Spinal cord (tissue), 10 donors: ENCODE results near the gene ANKH. TPM values are rescaled to one million over a fixed set of nuclear protein-coding genes. Genes with fewer than 3 reads are reported as not detected.
"Not testable (repeated sequence)": the region's sequence is repeated elsewhere in the genome, so short reads cannot be mapped to it uniquely, and the experiment has no call there.

Experiments
- DNase-seq, 6 donors: peaks; one replicate each; pipeline versions ENCODE4 v3.0.0 to v3.0.0-alpha.2; 2013 to 2015; ENCODE audit warnings: low spot score in 6 of 6, low read depth in 4 of 6
- H3K27ac ChIP-seq: one replicate; pipeline ENCODE4 v1.5.1; 2013; ENCODE audit warnings: low read depth, low read length, control low read depth
- H3K27me3 ChIP-seq: one replicate; pipeline ENCODE4 v1.6.1; 2013; ENCODE audit warnings: low read length; ENCODE audit not compliant: control insufficient read depth, insufficient read depth
- H3K36me3 ChIP-seq: one replicate; pipeline ENCODE4 v1.6.1; 2013; ENCODE audit warnings: low read length; ENCODE audit not compliant: control insufficient read depth, insufficient read depth
- H3K4me1 ChIP-seq: one replicate; pipeline ENCODE4 v1.6.1; 2013; ENCODE audit warnings: low read length; ENCODE audit not compliant: control insufficient read depth, insufficient read depth
- H3K4me3 ChIP-seq: one replicate; pipeline ENCODE4 v1.5.1; 2013; ENCODE audit warnings: low read depth, low read length, control low read depth
- H3K9me3 ChIP-seq: one replicate; pipeline ENCODE4 v1.6.1; 2013; ENCODE audit warnings: low read length; ENCODE audit not compliant: control insufficient read depth, insufficient read depth
- WGBS: methylation state at CpG from one replicate; pipeline ENCODE4 v1.1.5; 2013; ENCODE audit warnings: missing lambda C conversion rate; ENCODE audit not compliant: insufficient coverage; 5-methylcytosine and 5-hydroxymethylcytosine counted together
- polyA plus RNA-seq, 2 donors: library from polyadenylated mRNA; unstranded; fragments of 120-200 nt; gene quantifications; one replicate each; pipeline ENCODE4 v1.2.1, GENCODE V29; 2013; ENCODE audit not compliant: insufficient read length in 2 of 2
- total RNA-seq, 2 donors: library from RNA; depleted of rRNA in 1 of 2; stranded (reverse); fragments of 120-200 nt in 1 of 2; fragments of >200 nt in 1 of 2; gene quantifications; one replicate each; pipeline versions ENCODE4 v1.2.3 to v1.2.4, GENCODE V29; 2013 to 2014
- donor health status: healthy.

ANKH gene
- total and polyA plus RNA-seq, 4 donors: 45.2 to 73.8 (median 59.6) TPM

GRCh38 chr5:14837423-14838122 is 34.0 kb downstream of the ANKH start:
- not testable (repeated sequence) for H3K27ac ChIP-seq, H3K27me3 ChIP-seq, H3K4me1 ChIP-seq, DNase-seq, H3K9me3 ChIP-seq, H3K4me3 ChIP-seq, H3K36me3 ChIP-seq
- no CpG with 5 or more reads among the region's 7 CpGs for WGBS

DNA sequence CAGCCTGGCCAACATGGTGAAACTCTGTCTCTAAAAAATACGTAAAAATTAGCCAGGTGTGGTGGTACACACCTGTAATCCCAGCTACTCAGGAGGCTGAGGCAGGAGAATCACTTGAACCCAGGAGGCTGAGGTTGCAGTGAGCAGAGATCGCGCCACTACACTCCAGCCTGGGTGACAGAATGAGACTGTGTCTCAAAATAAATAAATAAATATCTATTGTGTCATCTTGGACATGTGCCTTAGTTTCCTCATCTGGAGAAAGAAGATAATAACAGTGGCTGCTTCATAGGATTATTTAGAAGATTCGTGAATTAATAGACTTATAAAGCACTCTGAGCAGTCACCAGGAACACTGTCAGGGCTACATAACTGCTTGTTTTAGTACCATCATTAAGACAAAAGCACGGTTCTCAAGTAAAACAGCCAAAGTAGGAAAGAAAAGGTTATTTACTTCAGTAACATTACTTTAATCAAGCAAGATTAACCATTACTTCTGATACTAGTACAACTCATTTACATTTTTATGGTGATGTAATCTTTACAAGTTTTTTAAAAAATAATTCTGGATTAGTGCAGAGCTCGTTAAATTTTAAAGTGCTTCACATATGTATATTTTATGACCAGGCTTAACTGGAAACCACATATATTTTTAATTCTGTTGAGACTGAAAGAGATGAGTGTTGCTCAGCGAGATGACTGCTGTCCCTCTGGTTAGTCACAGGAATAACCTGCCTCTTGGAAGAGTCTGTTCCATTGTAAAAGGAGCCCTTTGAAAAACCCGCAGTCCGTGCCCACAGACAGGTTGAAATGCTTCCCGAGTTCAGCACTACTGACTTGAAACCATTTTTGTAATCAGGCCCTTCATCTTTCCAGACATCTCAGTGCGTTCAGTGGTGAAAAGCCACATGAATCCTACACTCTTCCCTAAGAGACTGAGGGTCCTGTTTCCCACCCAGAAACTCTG is 36.7 kb downstream of the ANKH start:
- DNase-seq: peak in 1 of 6 donors; percentile 47
- no peaks in the 10 kb centered on the region for H3K4me1 ChIP-seq
- H3K27me3 ChIP-seq: no peaks in the 10 kb centered on the region
- peaks cover 3% of the 10 kb centered on the region for H3K36me3 ChIP-seq
- no peak overlapping the region for H3K4me3 ChIP-seq
- no peak overlapping the region for H3K27ac ChIP-seq
- WGBS: 36% methylated on average over 5 of the region's 11 CpGs
- H3K9me3 ChIP-seq: no peaks in the 10 kb centered on the region

- H3K36me3 ChIP-seq: peaks cover 3% of the 10 kb centered on the region
- DNase-seq: no peak
- no peak overlapping the region for H3K27ac ChIP-seq
- no CpG with 5 or more reads among the region's 2 CpGs for WGBS
- no peaks in the 10 kb centered on the region for H3K4me1 ChIP-seq
- H3K27me3 ChIP-seq: no peaks in the 10 kb centered on the region
- no peaks in the 10 kb centered on the region for H3K9me3 ChIP-seq
- H3K4me3 ChIP-seq: no peak overlapping the region
Observed at GRCh38 chr5:14834062-14834461, 37.5 kb downstream of the ANKH start.

- Histone ChIP-seq H3K36me3 (no peaks in the 10 kb centered on the region), H3K4me3 (no peak overlapping the region), H3K27me3 (no peaks in the 10 kb centered on the region), H3K9me3 (no peaks in the 10 kb centered on the region), H3K4me1 (no peaks in the 10 kb centered on the region), H3K27ac (no peak overlapping the region)
- WGBS: no CpG with 5 or more reads among the region's 2 CpGs
- no peak for DNase-seq
Observed at GRCh38 chr5:14831006-14831338, 40.6 kb downstream of the ANKH start.

DNA sequence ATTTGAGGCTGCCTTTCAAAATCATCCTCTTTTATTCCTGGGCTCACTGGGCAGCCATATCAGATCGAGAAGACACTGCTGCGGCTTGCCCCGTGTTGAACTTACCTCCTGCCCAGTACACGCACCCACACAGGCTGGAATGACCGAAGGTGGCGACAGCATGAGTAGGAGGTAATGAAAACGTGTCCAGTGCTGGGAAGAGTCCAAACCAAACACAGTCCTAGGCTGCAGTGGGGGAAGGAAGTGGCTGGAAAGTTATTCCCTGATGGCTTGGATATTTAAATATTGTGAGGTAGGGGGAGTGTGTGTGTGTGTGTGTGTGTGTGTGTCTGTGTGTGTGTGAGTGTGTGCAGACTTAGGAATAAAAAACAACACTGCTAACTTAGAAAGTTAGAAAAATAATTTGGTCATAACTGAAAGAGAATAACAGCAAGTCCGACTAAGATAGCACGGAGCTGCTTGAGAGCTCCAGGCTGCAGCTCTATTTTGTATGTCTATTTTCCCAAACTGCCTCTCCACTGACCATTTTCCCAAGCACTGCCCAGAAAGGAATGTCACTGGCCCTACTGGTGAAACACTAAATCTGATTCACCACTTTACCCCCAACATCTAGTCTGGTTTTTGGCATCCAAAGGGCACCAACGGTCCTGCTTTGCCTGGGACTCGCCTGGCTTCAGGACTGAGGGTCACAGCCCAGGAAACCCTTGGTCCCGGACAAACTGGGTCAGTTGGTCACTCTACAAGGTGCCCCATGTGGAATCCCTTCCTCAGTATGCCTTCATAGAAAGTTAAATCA is 41.2 kb downstream of the ANKH start:
- WGBS: 80% methylated on average over 6 of the region's 12 CpGs
- no peak for DNase-seq
- no peak overlapping the region for H3K27ac ChIP-seq
- no peaks in the 10 kb centered on the region for H3K4me1 ChIP-seq
- H3K36me3 ChIP-seq: no peaks in the 10 kb centered on the region
- no peaks in the 10 kb centered on the region for H3K27me3 ChIP-seq
- H3K9me3 ChIP-seq: no peaks in the 10 kb centered on the region
- H3K4me3 ChIP-seq: no peak overlapping the region

DNA sequence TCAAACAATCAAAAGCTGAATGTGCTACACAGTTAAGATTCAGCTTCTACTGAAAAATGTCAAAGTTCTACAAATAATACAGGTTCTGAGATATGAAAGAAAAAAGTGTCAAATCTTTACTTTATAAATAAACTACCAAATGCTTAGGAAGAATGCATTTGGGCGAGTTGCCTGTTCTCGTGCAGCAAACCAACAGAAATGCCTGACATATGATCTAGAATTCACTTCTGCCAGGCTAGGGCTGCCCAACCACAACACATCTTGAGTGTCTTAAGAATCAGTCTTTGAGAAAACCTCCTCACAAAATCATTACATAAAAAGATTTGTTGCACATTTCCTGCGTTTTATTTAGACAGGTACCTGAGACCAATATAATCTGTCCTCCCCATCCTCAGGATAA is 42.2 kb downstream of the ANKH start:
- Histone ChIP-seq H3K4me3 (no peak overlapping the region), H3K9me3 (no peaks in the 10 kb centered on the region), H3K27ac (no peak overlapping the region), H3K36me3 (no peaks in the 10 kb centered on the region), H3K4me1 (no peaks in the 10 kb centered on the region), H3K27me3 (no peaks in the 10 kb centered on the region)
- WGBS: 91% methylated on average over 2 of the region's 3 CpGs
- DNase-seq: peak in 1 of 6 donors; percentile 82

GRCh38 chr5:14826714-14827113 is 44.9 kb downstream of the ANKH start:
- H3K27me3 ChIP-seq: no peaks in the 10 kb centered on the region
- H3K36me3 ChIP-seq: no peaks in the 10 kb centered on the region
- no peaks in the 10 kb centered on the region for H3K9me3 ChIP-seq
- H3K27ac ChIP-seq: no peak overlapping the region
- no peaks in the 10 kb centered on the region for H3K4me1 ChIP-seq
- H3K4me3 ChIP-seq: no peak overlapping the region
- WGBS: 95% methylated on average over 2 of the region's 4 CpGs
- no peak for DNase-seq

DNA sequence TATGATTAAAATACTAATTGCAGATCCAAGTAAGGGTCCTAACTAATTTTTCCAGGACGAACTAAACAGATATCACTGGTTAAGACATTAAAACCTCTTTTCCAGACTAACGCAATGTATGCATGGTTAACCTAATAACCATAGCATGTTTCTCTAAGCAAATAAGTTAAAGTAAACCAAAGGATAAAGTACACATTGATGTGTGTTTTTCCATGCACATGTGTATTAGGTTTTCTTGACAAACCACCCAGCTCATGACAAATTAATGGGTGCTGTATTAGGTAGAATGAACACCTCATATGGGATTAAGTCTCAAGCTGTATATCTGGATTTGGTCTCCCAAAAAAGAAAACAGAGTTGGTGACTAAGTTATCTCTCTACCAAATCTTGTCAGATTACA is 45.6 kb downstream of the ANKH start:
- WGBS: no CpG with 5 or more reads among the region's 2 CpGs
- no peak overlapping the region for H3K27ac ChIP-seq
- no peaks in the 10 kb centered on the region for H3K9me3 ChIP-seq
- no peak for DNase-seq
- H3K27me3 ChIP-seq: no peaks in the 10 kb centered on the region
- no peak overlapping the region for H3K4me3 ChIP-seq
- H3K36me3 ChIP-seq: no peaks in the 10 kb centered on the region
- no peaks in the 10 kb centered on the region for H3K4me1 ChIP-seq

GRCh38 chr5:14824499-14824898 is 47.1 kb downstream of the ANKH start:
- WGBS: 80% methylated on average over 1 of the region's 3 CpGs
- no peaks in the 10 kb centered on the region for H3K36me3 ChIP-seq
- no peak overlapping the region for H3K27ac ChIP-seq

More at GRCh38 chr5:14824499-14824898, 47.1 kb downstream of the ANKH start:
- H3K4me3 ChIP-seq: no peak overlapping the region
- no peaks in the 10 kb centered on the region for H3K27me3 ChIP-seq
- no peak for DNase-seq
- H3K9me3 ChIP-seq: no peaks in the 10 kb centered on the region
- no peaks in the 10 kb centered on the region for H3K4me1 ChIP-seq
